Uterus (tissue), 2 donors: Measurements from ENCODE around the gene OXNAD1.

Experiments
- POLR2A ChIP-seq, 2 donors: fragments of 450-650 bp; IDR thresholded peaks; one replicate each; pipeline ENCODE4 v1.6.1; 2016; ENCODE audit warnings: antibody characterized with exemption in 2 of 2, mild to moderate bottlenecking in 1 of 2, moderate library complexity in 1 of 2
- TF ChIP-seq, protein P1 (sequence below), 4 experiments: fragments of 200-600 bp in 2 of 4; fragments of 450-650 bp in 2 of 4; sonication (generic) in 2 of 4; IDR thresholded peaks; one replicate each; pipeline ENCODE4 v1.5.1; 2016 to 2019; ENCODE audit warnings: antibody characterized with exemption in 4 of 4, mild to moderate bottlenecking in 2 of 4, moderate library complexity in 1 of 4

GRCh38 chr3:16249336-16249735 lies 15.7 kb upstream of the OXNAD1 start:
- TF ChIP-seq POLR2A (IDR thresholded peaks at IDR 0.05): no peak
- TF ChIP-seq, protein P1, sequence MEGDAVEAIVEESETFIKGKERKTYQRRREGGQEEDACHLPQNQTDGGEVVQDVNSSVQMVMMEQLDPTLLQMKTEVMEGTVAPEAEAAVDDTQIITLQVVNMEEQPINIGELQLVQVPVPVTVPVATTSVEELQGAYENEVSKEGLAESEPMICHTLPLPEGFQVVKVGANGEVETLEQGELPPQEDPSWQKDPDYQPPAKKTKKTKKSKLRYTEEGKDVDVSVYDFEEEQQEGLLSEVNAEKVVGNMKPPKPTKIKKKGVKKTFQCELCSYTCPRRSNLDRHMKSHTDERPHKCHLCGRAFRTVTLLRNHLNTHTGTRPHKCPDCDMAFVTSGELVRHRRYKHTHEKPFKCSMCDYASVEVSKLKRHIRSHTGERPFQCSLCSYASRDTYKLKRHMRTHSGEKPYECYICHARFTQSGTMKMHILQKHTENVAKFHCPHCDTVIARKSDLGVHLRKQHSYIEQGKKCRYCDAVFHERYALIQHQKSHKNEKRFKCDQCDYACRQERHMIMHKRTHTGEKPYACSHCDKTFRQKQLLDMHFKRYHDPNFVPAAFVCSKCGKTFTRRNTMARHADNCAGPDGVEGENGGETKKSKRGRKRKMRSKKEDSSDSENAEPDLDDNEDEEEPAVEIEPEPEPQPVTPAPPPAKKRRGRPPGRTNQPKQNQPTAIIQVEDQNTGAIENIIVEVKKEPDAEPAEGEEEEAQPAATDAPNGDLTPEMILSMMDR (IDR thresholded peaks at IDR 0.05): no peak
